Osteocyte (in vitro differentiated cells): Measurements from ENCODE around the gene DOC2A. TPM values are rescaled to one million over a fixed set of nuclear protein-coding genes. Genes with fewer than 3 reads are reported as not detected.
"Not testable (repeated sequence)": the region's sequence is repeated elsewhere in the genome, so short reads cannot be mapped to it uniquely, and the experiment has no call there.

Source experiments
- DNase-seq: peaks from one replicate; pipeline ENCODE4 v3.0.0; 2021; ENCODE audit warnings: mixed read lengths; ENCODE audit not compliant: unreplicated experiment; ENCODE audit errors: extremely low spot score
- H3K27ac Mint-ChIP-seq: one replicate; pipeline ENCODE4 v1.8.0; 2021; ENCODE audit warnings: mild to moderate bottlenecking, mixed read lengths; ENCODE audit not compliant: unreplicated experiment
- H3K27me3 Mint-ChIP-seq: one replicate; pipeline ENCODE4 v1.8.0; 2021; ENCODE audit warnings: mixed read lengths; ENCODE audit not compliant: unreplicated experiment
- H3K36me3 Mint-ChIP-seq: one replicate; pipeline ENCODE4 v1.8.0; 2021; ENCODE audit warnings: mixed read lengths; ENCODE audit not compliant: unreplicated experiment
- H3K4me1 Mint-ChIP-seq: one replicate; pipeline ENCODE4 v1.8.0; 2021; ENCODE audit warnings: mixed read lengths; ENCODE audit not compliant: unreplicated experiment
- H3K4me3 Mint-ChIP-seq: one replicate; pipeline ENCODE4 v1.8.0; 2021; ENCODE audit warnings: mild to moderate bottlenecking, moderate library complexity, mixed read lengths; ENCODE audit not compliant: unreplicated experiment
- H3K9me3 Mint-ChIP-seq: one replicate; pipeline ENCODE4 v1.8.0; 2021; ENCODE audit warnings: mixed read lengths; ENCODE audit not compliant: unreplicated experiment
- CTCF ChIP-seq: fragments of 200-600 bp; sonication (generic); IDR thresholded peaks from 2 replicates; pipeline ENCODE4 v1.5.0; 2021; ENCODE audit warnings: antibody characterized with exemption, mild to moderate bottlenecking, moderate library complexity
- total RNA-seq: library from RNA; stranded (reverse); gene quantifications from 2 replicates; pipeline ENCODE4 v1.2.1, GENCODE V29; 2021

Gene DOC2A
- total RNA-seq, 1 donor from 2014 or later: 1.3 TPM

GRCh38 chr16:30023586-30023985 is 12.8 kb upstream of the DOC2A start:
- no peak for TF ChIP-seq CTCF
- Mint-ChIP-seq H3K27me3 (peaks cover 21% of the 10 kb centered on the region), H3K36me3 (no peaks in the 10 kb centered on the region), H3K9me3 (no peaks in the 10 kb centered on the region), H3K4me3 (no peak overlapping the region), H3K27ac (no peak overlapping the region), H3K4me1 (peaks cover 6% of the 10 kb centered on the region)
- no peak for DNase-seq

- no peak for DNase-seq
- H3K4me1 Mint-ChIP-seq: peaks cover 6% of the 10 kb centered on the region
- no peak within 1 kb of the TSS for H3K27ac Mint-ChIP-seq
- H3K27me3 Mint-ChIP-seq: peaks cover 19% of the 10 kb centered on the region
- H3K36me3 Mint-ChIP-seq: no peaks in the 10 kb centered on the region
- H3K9me3 Mint-ChIP-seq: no peaks in the 10 kb centered on the region
- TF ChIP-seq CTCF: no peak
- no peak within 1 kb of the TSS for H3K4me3 Mint-ChIP-seq
These were observed 12.1 kb upstream of the DOC2A start, which contains the start of gene C16orf92 for GRCh38 chr16:30022887-30023286. Gene C16orf92 (plus strand): TSS chr16:30023198. CDS start chr16:30023341, 143 bp downstream.

- Mint-ChIP-seq H3K4me3 (no peak overlapping the region), H3K9me3 (no peaks in the 10 kb centered on the region)
These were observed 7.9 kb upstream of the DOC2A start for GRCh38 chr16:30018731-30019158.

GRCh38 chr16:30017937-30018336 is 7.1 kb upstream of the DOC2A start:
- not testable (repeated sequence) for H3K4me3 Mint-ChIP-seq, H3K27me3 Mint-ChIP-seq, H3K4me1 Mint-ChIP-seq, H3K36me3 Mint-ChIP-seq, H3K9me3 Mint-ChIP-seq, DNase-seq, H3K27ac Mint-ChIP-seq

More at GRCh38 chr16:30018731-30019158, 7.9 kb upstream of the DOC2A start:
- no peaks in the 10 kb centered on the region for H3K36me3 Mint-ChIP-seq
- no peak for TF ChIP-seq CTCF
- H3K27me3 Mint-ChIP-seq: peaks cover 8% of the 10 kb centered on the region
- H3K4me1 Mint-ChIP-seq: peaks cover 6% of the 10 kb centered on the region
- no peak for DNase-seq
- H3K27ac Mint-ChIP-seq: no peak overlapping the region

GRCh38 chr16:30017277-30017656 is 6.4 kb upstream of the DOC2A start:
- Mint-ChIP-seq H3K36me3 (no peaks in the 10 kb centered on the region), H3K27me3 (peaks cover 8% of the 10 kb centered on the region), H3K9me3 (no peaks in the 10 kb centered on the region), H3K27ac (no peak overlapping the region), H3K4me1 (peaks cover 6% of the 10 kb centered on the region), H3K4me3 (no peak overlapping the region)
- no peak for DNase-seq
- TF ChIP-seq CTCF: no peak
